Esophagus (tissue), 2 donors: ENCODE results near the gene UBXN11. TPM values are rescaled to one million over a fixed set of nuclear protein-coding genes. Genes with fewer than 3 reads are reported as not detected.

Experiments
- polyA plus RNA-seq, 2 donors: library from polyadenylated mRNA; stranded (reverse); fragments of 200-250 nt; gene quantifications; one replicate each; pipeline ENCODE4 v1.2.3, GENCODE V29; 2013
- donor health status: healthy with polysubstance abuse.
- donor health status: Bipolar disorder and iron deficiency.

The UBXN11 gene
- polyA plus RNA-seq, 2 donors, result 10.1 to 16.0 TPM

Other genes with a start within 250 kb of the UBXN11 start
- gene TRIM63, start 239.0 kb downstream of the UBXN11 start, polyA plus RNA-seq, result under 1 TPM; 0.10 to 0.19 TPM
- 1 to 10 TPM; 2.6 to 3.7 TPM for gene PDIK1L, start 194.8 kb downstream of the UBXN11 start, polyA plus RNA-seq
- gene FAM110D, start 147.6 kb downstream of the UBXN11 start, polyA plus RNA-seq, result 1 to 10 TPM in 1 of 2 donors, under 1 TPM in 1; 0.94 to 1.6 TPM
- gene C1orf232, start 137.7 kb downstream of the UBXN11 start, polyA plus RNA-seq, result not detected
- 10 to 100 TPM; 42.3 to 63.3 TPM for gene ZNF593, start 136.7 kb downstream of the UBXN11 start, polyA plus RNA-seq
- under 1 TPM; 0.12 to 0.22 TPM for gene ZNF593OS, start 134.8 kb downstream of the UBXN11 start, polyA plus RNA-seq
- 10 to 100 TPM; 18.7 to 31.9 TPM for gene CNKSR1, start 129.1 kb downstream of the UBXN11 start, polyA plus RNA-seq
- gene CATSPER4, start 116.0 kb downstream of the UBXN11 start, polyA plus RNA-seq, result not detected
- gene CEP85, start 72.4 kb downstream of the UBXN11 start, polyA plus RNA-seq, result 1 to 10 TPM; 5.3 to 5.9 TPM
- 100 to 1,000 TPM; 170 to 299 TPM for gene SH3BGRL3, start 26.6 kb downstream of the UBXN11 start, polyA plus RNA-seq
- 10 to 100 TPM; 17.0 to 20.6 TPM for gene CD52, start 11.3 kb upstream of the UBXN11 start, polyA plus RNA-seq
- 100 to 1,000 TPM; 163 to 275 TPM for gene CRYBG2, start 47.5 kb upstream of the UBXN11 start, polyA plus RNA-seq
- gene ZNF683, start 66.1 kb upstream of the UBXN11 start, polyA plus RNA-seq, result under 1 TPM; 0.28 to 0.51 TPM
- not detected for gene LIN28A, start 104.2 kb upstream of the UBXN11 start, polyA plus RNA-seq
- 10 to 100 TPM; 22.6 to 29.3 TPM for gene DHDDS, start 125.7 kb upstream of the UBXN11 start, polyA plus RNA-seq
- gene HMGN2, start 165.8 kb upstream of the UBXN11 start, polyA plus RNA-seq, result 100 to 1,000 TPM; 314 to 439 TPM
- gene RPS6KA1, start 223.1 kb upstream of the UBXN11 start, polyA plus RNA-seq, result 10 to 100 TPM in 1 of 2 donors, 1 to 10 TPM in 1; 9.6 to 15.0 TPM